NCI-H1694 (cell line): ENCODE data around the gene PGAM5.

Experiments
- DNase-seq: peaks from one replicate; lab custom pipeline; 2025; lab: John Stamatoyannopoulos, UW

The PGAM5 gene

DNA sequence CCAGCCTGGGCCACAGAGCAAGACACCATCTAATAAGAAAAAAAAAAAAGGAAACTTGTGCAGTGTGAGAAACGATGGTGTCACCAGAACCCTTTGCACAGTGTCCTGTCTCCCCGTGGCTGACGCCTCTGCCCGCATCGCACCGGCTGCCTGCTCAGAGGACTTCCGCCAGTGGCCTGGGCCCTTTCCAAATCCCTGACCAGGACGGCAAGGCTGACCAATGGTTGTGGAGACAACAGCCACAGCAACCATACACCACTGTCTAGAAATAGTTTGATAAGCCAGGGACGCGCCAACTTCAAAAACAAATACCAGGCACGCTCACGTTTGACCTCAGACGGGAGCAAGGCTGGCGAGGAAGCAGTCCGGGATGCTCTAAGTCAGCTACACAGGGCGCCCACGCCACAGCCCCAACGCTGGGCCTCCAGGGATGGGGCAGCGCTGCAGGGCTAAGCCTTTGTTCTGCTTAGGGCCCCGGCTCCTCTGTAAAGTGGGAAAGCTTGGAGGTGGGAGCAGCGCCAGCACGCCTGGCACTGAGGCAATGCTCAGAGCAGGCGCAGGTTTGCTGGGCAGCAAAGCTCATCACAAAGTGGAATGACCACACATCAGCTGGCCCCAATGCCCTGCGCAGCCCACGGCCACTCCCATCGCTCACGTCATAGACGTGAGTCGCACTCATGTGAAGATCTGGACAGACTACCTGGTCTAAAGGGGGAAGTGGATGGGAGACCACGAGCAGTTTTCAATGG, 12.5 kb downstream of the PGAM5 start:
- no peak for DNase-seq

DNA sequence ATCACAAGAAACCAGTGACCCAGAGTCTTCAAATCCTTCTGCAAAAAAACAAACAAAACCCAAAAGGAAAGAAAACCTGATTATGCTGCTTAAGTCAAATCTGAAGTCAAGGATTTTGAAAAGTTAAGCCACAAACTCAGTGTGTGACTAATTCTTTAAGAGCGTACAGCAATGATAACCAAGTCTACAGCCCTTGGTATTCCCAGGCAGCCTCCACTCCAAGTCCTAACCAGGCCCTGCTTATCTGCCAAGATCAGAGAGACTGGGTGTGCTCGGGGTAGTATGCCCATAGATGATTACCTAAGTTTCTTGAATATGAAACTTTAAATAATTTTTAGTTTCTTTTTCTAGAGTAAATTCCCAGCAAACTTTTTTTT, 13.1 kb downstream of the PGAM5 start:
- DNase-seq: no peak

DNA sequence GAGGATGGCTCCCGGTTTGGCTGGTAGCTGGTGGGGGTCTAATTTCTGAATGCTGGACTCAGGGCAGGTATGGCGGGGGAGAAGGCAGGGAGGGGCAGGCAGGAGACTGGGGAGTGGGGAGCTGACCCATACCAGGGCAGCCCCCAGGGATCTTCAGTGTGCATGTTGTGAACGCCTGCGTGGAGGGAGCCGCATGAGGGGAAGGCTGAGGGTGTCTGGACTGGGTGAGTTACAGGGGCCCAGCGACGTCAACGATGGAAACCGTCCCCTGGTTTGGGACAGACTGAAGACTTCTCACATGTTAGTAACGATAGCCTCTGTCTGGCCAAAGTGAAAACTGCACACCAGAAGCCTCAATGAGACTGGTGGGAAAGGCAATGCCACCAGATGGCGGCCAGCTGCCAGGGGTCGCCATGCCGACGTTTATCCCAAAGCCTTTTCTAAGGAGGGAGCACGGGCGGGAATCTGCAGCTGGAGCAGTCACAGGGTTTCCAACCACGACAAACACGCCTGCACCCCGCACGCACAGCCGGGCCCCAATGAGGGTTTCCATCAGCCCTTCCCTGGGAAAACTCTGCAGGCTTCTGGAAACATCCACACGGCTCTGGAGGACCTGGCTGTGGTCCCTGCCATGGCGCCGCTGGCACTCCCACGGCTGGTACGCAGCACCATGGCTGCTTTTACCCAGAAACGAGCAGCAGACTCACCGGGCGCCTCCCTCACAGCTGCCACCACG, 14.0 kb downstream of the PGAM5 start:
- DNase-seq: peak; percentile 45

DNA sequence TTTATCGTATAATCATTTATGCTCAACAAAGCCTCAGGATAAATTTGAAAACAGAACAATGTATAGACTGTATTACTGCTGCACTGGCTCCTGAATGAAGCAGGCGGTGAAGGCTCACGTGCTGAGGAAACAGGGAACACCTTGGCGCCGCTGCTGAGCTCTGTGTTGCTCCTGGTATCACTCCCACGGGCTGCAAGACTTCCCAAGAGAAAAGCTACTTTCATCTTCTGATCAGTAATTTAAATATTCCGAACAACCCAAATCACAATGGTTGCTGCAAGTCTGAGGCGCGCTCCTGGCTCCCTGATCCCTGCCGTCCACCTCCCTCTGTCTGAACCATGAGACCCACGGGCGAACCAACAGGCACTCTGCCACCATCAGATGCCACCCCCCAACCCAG, 15.7 kb downstream of the PGAM5 start:
- no peak for DNase-seq

DNA sequence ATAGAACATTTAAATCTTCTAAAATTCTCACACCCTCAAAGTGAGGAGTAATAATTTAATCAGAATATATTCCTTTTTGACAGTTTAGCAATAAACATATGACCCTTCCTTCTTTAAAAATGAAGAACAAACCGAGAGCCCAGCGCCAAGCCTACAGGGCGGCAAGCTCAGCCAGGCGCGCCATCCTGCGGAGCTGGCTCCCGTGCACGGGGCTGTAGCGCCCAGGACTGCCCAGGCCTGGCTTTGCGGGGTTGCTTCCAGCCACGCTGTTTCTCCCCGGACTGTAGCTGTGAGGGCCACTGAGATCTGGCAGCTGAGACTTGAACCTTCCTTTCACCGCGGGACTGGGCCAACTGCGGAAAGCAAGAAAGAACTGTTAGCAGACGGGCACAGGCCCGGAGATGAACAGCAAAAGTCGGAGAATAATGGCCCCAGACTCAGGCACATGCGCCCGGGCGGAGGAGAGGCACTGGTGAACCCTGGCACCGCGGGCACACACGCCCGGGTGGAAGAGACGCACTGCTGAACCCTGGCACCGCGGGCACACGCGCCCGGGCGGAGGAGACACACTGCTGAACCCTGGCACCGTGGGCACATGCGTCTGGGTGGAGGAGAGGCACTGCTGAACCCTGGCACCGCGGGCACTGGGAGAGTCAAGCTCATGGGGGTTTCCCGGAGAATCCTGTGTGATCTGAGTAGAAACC, 16.6 kb downstream of the PGAM5 start:
- no peak for DNase-seq

DNA sequence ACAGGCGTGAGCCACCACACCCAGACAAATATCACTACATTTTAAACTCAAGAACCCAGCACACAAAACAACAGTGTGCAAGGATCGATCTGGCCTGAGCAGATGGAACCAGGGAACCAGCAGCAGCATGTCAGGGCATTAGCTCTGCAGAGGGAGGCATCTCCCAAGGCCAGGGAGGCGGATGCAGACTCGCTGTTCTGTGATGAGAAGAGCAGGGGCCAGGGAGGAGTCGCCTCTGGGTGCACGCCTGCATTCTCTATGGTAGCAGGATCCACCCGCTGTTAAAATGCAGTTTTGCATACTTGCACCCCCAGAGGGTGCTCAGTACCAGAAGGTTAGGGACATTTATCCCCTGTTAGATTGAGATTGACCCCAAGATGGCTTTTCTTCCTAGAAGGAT, 17.9 kb downstream of the PGAM5 start:
- no peak for DNase-seq

DNA sequence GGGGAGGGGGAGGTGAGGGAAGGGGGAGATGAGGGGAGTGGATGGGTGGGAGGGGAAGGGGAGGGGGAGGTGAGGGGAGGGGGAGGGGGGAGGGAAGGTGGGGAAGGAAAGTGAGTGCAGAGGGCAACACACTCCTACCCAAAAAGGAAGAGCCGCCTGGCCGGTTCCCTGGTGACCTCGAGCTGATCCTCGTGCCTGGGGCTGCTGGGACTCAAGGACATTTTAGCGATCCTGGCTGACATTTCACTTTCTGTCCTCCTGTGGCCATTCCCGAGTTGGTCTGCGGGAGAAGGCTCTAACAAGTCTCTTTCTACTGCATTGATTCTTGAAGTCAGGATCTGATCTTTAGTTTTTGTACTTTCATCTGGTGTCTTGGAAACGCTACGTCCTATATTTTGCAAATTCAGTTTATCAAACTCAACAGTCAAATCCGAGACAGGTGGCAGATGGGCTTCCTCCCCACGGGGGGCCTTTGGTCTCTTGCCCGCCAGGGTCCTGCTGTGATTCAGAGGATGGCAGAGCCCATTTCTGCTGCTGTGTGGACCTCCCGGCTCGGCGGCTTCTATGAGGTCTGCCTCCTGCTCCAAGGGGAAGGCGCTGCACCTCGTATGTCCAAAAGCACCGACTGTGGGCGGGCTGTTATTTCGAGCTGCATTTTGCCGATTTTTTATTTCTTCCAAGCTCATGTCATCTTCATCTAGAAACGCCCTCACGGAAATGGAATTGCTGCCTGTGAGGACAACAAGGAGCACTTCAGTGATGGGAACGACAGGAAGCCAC, 19.1 kb downstream of the PGAM5 start:
- peak; percentile 44 for DNase-seq

DNA sequence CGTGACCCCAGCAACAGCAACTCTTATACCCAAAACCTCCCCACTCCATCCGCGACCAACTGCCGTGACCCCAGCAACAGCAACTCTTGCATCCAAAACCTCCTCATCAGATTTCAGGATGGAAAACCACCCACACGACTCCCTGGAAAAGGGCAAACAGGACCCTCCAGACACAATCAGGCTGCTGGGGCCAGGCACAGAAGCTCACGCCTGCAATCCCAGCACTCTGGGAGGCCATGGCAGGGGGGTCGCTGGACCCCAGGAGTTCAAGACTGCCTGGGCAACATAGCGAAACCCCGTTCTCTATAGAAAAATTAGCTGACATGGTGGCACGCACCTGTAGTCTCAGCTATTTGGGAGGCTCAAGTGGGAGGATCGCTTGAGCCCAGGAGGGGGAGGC, 19.7 kb downstream of the PGAM5 start:
- no peak for DNase-seq

DNA sequence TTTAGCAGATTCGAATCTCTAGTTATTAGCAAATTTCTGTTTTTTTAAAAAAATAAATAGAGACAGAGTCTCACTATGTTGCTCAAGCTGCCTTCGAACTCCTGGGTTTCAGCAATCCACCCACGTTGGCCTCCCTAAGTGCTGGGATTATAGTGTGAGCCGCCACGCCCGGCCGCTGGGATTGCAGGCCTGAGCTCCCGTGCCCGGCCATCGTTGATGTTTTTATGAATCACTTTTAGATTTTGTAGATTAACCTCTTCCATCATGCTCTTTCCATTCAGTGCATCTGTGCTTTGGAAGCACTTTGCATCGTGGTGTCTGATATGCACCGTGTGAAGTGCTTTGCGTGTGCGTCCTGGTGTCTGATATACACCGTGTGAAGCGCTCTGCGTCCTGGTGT, 20.9 kb downstream of the PGAM5 start:
- DNase-seq: no peak

DNA sequence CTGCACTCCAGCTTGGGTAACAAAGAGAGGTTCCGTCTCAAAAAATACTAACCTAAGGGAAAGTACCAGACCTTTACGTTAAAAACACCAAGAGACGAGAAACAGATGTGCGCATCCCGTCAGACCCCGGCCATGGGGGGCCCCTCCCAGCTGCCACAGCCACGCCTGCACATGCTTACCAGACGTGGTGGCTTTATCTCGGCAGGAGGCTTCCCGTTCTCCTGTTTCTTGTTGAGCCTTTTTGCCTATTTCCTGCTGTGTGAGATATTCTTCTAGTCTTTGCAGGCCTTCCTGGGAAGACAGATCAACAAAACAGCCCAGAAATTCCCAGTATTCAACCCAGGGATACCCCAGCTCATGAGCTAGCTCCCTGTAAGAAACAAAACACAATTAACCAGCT, 23.6 kb downstream of the PGAM5 start:
- no peak for DNase-seq

DNA sequence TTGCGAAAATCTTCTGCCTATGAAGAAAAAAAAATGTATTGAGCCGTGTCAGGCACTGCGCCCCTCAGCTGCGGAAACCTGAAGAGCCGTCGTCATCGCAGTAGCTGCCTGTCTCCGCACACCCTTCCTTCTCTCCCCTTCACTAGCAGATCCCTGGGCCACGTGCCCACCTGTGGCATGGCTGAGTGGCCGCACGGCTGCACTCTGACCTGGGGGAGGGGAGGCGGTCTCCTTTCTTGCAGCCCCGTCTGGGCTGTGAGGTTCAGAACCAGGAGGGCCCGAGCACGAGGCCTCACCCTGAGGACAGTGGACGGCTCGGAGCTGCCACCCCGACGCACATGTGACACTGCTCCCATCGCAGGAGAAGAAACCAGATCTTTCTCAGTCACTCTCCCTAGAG, 24.9 kb downstream of the PGAM5 start:
- DNase-seq: no peak

DNA sequence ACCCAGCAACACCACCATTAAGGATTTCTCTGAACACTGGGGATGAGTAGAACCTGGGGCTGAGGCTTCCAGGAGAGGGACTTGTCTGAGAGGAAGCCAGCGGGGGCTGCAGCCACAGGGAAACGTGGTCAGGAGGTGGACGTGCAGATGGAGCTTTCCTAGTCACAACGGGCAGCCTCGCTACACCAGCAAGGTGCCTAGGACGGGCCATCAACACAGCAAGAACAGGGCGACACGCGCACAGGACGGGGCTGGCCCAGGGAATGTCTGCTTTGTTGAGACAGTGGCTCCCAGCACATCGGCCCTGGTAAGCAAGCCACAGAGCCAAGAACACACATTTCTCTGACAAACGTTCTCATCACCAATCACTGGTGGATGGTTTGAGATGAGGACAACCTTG, 25.7 kb downstream of the PGAM5 start:
- DNase-seq: no peak

DNA sequence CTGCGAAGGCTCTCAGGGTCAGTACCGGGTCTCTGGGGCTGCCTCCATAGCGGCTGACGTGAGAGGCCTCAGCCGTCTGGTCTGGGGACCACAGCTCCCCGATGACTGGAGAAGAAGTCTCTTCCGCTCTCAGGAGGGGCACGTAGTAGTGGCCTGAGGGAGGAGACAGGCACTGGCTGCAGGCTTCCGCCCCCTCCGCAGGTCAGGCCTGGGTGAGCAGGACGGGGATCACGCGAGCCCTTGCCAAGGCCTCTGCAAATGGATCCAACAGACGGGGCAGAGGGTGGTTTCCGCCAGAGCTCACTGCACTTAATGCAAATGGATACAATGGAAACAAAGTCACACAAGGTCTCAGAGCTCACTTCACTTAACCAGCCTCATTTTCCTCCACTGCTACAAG, 26.3 kb downstream of the PGAM5 start:
- DNase-seq: no peak

DNA sequence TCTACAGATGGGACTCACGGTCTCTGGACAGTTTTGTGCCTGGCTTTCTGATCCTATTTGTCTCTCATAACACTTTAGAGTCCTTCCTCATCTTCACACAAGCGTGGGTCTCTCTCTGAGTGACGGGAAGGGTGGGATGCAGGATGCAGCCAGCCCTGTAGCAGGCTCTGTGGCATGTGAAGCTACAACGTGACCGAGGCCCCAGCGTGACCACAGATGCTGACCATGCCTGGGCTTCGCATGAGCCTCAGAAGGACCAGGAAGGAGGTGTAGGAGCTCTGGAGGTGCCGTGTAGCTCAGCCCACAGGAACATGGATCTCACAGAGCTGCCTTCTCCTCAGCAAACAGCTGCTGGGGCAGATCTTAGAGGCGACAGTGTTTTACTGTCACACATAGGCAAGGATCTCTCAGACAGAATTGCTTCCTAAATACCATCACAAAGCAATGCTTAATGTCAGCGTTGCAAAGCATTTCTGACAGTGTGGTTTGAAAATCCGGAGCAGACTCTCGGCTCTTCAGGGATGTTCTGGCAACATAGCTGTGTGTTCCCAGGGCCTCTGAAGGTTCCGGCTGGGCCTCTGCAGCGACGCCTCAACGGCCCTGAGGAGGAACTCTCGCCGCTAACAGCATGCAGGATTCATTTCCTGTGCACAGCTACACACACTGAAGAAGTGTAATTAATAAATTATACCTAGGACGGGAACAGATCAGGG, 29.1 kb downstream of the PGAM5 start:
- DNase-seq: no peak

DNA sequence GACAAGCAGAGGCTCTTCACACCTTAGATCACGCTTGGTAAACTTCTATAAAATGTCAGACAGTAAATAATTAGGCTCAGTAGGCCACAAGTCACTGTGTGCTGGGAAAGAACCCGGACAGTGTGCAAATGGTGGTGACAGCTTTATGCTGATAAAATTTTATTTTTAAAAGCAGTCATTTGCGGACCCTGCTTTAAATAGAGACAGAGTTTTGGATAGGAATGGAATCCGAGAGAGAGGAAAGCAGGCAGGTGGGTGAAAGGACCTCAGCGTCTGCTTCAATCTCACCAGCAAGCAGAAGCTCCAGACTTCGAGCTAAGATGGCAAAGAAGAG, 29.6 kb downstream of the PGAM5 start:
- DNase-seq: no peak

DNA sequence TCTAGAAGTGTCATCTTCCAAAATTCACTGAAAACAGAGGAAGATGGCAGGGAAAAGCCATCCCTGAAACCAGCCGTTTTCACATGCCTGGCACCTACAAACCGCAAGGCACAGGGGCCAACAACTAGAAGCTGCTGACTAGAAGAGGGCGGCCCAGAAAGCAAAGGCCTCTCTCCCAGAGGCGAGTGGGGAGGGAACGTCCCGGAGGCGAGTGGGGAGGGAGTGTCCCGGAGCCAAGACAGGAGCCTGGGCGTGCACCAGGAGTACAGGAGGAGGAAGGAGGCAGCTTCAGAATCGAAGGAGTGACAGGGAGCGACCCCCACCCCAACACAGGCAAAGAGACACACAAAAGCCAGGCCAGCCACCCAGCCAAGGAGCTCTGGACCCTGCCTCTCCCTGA, 30.0 kb downstream of the PGAM5 start:
- DNase-seq: no peak

DNA sequence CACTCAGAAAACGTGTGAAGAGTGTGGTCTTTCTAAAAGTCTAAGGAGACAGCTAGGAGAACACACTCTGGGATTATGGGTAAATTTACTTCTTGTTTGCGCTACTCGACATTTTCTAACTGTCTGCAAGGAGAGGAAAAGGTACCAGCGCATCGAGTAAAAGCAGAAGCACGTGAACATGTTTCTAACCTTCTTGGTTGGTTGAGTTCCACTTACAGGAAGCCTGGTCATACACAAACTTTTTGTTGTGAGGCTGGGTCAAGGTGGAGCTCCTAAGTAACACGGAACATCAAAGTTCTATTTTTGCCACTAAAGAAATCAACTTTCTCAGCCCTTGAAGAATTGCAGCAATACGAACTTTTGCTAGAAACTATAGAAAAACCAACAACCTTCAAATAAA, 31.0 kb downstream of the PGAM5 start:
- DNase-seq: no peak

DNA sequence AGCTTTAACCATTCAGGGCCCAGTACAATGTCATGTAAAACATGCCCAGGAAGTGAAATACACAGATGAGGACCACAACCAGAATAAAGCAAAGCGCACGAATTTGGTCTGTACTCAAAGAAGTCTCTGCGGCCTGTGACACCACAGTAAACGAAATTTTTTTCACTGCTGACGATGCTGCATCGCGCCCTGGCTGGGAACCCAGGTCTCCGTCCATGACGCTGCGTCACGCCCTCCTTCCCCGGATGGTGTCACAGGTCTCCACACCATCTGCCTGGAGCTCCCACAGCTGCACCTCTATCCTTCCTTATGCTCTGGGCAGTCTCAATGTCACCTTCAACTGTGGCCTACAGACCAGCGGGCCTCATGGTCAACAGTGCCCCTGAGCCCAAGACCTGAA, 33.2 kb downstream of the PGAM5 start:
- DNase-seq: no peak

DNA sequence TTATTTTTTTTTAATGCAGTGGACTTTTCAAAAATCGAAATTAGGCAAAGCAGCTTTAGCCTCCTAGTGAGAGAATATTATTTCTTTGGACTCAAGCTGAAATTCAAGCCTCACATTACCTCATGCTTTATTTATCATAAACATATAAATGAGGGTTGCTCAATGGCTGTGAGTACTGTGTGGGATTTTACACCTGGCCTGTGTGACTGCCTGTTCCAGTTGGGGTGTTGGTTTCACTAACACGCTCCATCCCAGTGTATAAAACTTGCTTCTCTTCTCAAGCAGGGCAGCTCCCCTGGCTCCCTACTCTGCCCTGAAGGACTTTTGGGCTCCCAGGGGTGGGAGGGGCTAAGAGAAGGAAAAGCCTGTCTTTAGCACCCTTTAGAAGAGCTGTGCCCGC, 36.0 kb downstream of the PGAM5 start:
- DNase-seq: no peak

DNA sequence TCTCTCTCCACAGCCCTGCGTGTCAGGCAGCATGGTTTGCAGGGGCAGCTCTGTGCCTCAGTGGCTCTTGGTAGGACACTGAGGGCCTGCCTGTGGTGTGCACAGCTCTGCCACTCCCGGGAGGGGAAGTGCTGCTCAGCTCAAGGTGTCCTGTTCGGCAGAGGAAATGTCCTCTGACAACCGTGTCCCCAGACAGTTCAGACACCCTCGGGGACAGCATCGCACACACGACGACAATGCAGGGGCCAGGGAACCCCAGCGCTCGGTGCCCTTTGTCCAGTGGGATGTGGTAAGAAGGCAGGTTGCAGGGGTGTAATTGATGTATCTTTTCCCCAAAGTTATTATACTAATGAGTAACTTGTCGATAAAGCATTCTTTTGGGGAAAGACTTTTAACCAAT, 36.8 kb downstream of the PGAM5 start:
- no peak for DNase-seq

DNA sequence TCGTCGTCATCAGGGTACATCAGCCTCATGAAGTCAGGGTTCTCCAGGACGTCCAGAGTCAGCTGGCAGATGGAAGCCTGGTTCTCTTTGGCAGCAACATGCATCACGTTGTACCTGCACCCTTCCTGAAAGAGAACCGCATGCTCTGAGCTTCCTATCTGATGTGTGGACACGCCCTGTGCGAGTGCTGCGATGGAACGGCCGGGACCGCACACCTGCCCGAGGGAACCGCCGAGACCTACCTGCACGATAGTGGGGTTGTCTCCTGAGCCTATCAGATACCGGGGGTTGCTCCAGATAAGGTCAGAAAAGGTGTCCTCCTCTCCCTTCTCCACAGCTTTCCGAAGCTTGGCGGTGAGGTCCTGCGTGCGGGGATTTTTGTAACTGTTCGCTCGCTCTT, 37.3 kb downstream of the PGAM5 start:
- DNase-seq: no peak

DNA sequence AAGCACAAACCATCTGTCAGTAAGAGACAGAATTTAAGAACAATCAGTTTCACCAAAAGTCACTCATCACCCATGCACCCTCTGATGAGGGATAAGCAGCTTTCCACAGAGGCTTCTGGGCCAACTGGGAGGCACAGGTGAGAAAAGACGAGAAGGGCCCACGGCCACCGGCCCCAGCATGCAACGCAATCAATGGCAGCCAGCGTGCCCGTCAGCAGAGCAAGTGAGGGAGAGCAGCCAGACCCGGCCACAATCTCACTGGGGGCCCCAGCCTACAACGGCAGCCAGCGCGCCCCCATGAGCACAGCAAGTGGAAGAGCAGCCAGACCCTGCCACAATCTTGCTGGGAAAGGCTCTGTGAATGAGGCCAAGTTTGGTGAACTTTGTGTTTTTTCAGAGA, 37.7 kb downstream of the PGAM5 start:
- DNase-seq: no peak
